GM21723 (cell line): ENCODE data around the gene PDE10A.
"Not testable (repeated sequence)": the region's sequence is repeated elsewhere in the genome, so short reads cannot be mapped to it uniquely, and the experiment has no call there.

Experiments used
- ATAC-seq: cut with Tn5 transposase; IDR thresholded peaks from one replicate; pipeline ENCODE4 v1.9.1; 2021; ENCODE audit warnings: mild to moderate bottlenecking, moderate library complexity; ENCODE audit not compliant: unreplicated experiment

The PDE10A gene

GRCh38 chr6:165628955-165629354 lies 34.1 kb downstream of the PDE10A start:
- no peak for ATAC-seq

- ATAC-seq = no peak
Observed at GRCh38 chr6:165627366-165627765, 35.7 kb downstream of the PDE10A start.

GRCh38 chr6:165626711-165627110 lies 36.3 kb downstream of the PDE10A start:
- ATAC-seq = no peak

GRCh38 chr6:165624871-165625639 lies 38.0 kb downstream of the PDE10A start:
- no peak for ATAC-seq

GRCh38 chr6:165621940-165622339 lies 41.1 kb downstream of the PDE10A start:
- no peak for ATAC-seq

GRCh38 chr6:165618891-165619290 lies 44.1 kb downstream of the PDE10A start:
- ATAC-seq = not testable (repeated sequence)

- no peak for ATAC-seq
Observed at GRCh38 chr6:165618241-165618640, 44.8 kb downstream of the PDE10A start.

- ATAC-seq = no peak
Observed at GRCh38 chr6:165617528-165617927, 45.5 kb downstream of the PDE10A start.

GRCh38 chr6:165616116-165616515 lies 46.9 kb downstream of the PDE10A start:
- peak; percentile 20 for ATAC-seq

- peak; percentile 83 for ATAC-seq
Observed at GRCh38 chr6:165615636-165616035, 47.4 kb downstream of the PDE10A start.

GRCh38 chr6:165611294-165611693 lies 51.7 kb downstream of the PDE10A start:
- no peak for ATAC-seq

- ATAC-seq = not testable (repeated sequence)
Observed at GRCh38 chr6:165608577-165608976, 54.5 kb downstream of the PDE10A start.

- no peak for ATAC-seq
Observed at GRCh38 chr6:165606740-165607008, 56.4 kb downstream of the PDE10A start.

GRCh38 chr6:165605901-165606739 lies 56.9 kb downstream of the PDE10A start:
- no peak for ATAC-seq

GRCh38 chr6:165605182-165605875 lies 57.7 kb downstream of the PDE10A start:
- no peak for ATAC-seq

- no peak for ATAC-seq
Observed at GRCh38 chr6:165602291-165602690, 60.8 kb downstream of the PDE10A start.

GRCh38 chr6:165600606-165601005 lies 62.4 kb downstream of the PDE10A start:
- no peak for ATAC-seq

- ATAC-seq = no peak
Observed at GRCh38 chr6:165599596-165600487, 63.2 kb downstream of the PDE10A start.

GRCh38 chr6:165599121-165599520 lies 63.9 kb downstream of the PDE10A start:
- ATAC-seq = no peak

- ATAC-seq = no peak
Observed at GRCh38 chr6:165597821-165598220, 65.2 kb downstream of the PDE10A start.
